SK-N-SH treated with all-trans-retinoic acid at 6 μM for 48 hours (cell line): ENCODE measurements around the gene PIH1D1.

Experiments
- RARB ChIP-seq: fragments of 250-450 bp; sonication (Bioruptor Pico); IDR thresholded peaks from 2 replicates; pipeline ENCODE4 v1.8.0; 2021; ENCODE audit warnings: mild to moderate bottlenecking, moderate library complexity
- TF ChIP-seq, protein P1 (sequence below): fragments of 250-450 bp; sonication (Bioruptor Pico); IDR thresholded peaks from 2 replicates; pipeline ENCODE4 v1.8.0; 2020; ENCODE audit warnings: mild to moderate bottlenecking, moderate library complexity, borderline replicate concordance
- TF ChIP-seq, protein P2 (sequence below): fragments of 250-450 bp; sonication (Bioruptor Pico); IDR thresholded peaks from 2 replicates; pipeline ENCODE4 v1.5.0; 2020; ENCODE audit warnings: mild to moderate bottlenecking, moderate library complexity

DNA sequence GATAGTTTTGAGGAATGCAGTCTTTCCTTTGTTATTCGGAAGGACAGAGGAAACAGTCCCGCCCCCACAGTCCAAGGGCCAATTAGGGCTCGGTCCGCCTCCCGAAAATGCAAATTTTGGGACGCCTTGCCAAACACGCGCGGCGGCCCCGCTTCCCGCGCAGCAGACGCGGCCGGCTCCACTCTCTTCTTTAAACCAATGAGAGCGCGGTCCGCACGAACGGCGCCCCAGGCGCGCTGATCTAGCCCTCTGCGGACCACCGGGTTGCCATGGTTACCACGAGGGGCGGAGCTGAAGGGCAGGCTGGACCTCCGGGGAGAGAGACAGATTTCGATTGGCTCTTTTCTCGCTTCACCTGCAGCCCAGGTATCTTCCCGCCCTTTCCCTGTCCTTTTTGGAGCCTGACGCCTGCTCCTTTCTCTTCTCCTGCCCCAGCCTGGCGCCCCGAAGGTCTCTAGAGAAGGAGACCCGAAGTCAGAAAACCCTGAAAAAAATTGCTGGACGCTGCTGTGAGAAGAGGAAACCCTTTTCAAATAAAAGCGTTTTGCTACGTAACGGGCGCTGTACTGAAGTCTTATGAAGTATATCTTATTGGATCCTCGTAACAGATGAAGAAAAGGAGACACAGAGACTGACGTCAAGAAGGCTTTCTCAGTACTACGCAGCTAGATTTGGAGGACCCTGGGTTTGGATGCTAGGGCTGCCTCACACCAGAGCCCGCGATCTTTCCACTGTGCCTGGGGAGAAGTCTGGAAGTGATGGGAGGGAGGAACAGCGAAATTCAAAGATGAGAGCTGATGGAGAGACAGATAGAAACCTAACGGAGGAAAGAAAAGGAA lies 30.4 kb downstream of the PIH1D1 start:
- TF ChIP-seq, protein P1, sequence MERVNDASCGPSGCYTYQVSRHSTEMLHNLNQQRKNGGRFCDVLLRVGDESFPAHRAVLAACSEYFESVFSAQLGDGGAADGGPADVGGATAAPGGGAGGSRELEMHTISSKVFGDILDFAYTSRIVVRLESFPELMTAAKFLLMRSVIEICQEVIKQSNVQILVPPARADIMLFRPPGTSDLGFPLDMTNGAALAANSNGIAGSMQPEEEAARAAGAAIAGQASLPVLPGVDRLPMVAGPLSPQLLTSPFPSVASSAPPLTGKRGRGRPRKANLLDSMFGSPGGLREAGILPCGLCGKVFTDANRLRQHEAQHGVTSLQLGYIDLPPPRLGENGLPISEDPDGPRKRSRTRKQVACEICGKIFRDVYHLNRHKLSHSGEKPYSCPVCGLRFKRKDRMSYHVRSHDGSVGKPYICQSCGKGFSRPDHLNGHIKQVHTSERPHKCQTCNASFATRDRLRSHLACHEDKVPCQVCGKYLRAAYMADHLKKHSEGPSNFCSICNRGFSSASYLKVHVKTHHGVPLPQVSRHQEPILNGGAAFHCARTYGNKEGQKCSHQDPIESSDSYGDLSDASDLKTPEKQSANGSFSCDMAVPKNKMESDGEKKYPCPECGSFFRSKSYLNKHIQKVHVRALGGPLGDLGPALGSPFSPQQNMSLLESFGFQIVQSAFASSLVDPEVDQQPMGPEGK (CRISPR knock-in tag): no peak
- no peak for TF ChIP-seq RARB (CRISPR knock-in tag)
- TF ChIP-seq, protein P2, sequence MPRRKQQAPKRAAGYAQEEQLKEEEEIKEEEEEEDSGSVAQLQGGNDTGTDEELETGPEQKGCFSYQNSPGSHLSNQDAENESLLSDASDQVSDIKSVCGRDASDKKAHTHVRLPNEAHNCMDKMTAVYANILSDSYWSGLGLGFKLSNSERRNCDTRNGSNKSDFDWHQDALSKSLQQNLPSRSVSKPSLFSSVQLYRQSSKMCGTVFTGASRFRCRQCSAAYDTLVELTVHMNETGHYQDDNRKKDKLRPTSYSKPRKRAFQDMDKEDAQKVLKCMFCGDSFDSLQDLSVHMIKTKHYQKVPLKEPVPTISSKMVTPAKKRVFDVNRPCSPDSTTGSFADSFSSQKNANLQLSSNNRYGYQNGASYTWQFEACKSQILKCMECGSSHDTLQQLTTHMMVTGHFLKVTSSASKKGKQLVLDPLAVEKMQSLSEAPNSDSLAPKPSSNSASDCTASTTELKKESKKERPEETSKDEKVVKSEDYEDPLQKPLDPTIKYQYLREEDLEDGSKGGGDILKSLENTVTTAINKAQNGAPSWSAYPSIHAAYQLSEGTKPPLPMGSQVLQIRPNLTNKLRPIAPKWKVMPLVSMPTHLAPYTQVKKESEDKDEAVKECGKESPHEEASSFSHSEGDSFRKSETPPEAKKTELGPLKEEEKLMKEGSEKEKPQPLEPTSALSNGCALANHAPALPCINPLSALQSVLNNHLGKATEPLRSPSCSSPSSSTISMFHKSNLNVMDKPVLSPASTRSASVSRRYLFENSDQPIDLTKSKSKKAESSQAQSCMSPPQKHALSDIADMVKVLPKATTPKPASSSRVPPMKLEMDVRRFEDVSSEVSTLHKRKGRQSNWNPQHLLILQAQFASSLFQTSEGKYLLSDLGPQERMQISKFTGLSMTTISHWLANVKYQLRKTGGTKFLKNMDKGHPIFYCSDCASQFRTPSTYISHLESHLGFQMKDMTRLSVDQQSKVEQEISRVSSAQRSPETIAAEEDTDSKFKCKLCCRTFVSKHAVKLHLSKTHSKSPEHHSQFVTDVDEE (CRISPR knock-in tag): no peak
